Posterior cingulate gyrus (tissue), 11 donors: ENCODE results near the gene AJM1.
A peak's percentile ranks its signal among the peaks of the same experiment; 100 is the strongest.

Experiments
- DNase-seq, 10 donors: peaks; one replicate each; pipeline versions ENCODE4 v3.0.0 to v3.0.0-alpha.2; 2020 to 2021; ENCODE audit warnings: mixed read lengths in 3 of 10
- intact Hi-C: fragments of 100-400 bp; cut with DNase I; formaldehyde crosslinking; loops from one replicate; pipeline ENCODE4 v1.15.1; 2023

AJM1 gene

DNA sequence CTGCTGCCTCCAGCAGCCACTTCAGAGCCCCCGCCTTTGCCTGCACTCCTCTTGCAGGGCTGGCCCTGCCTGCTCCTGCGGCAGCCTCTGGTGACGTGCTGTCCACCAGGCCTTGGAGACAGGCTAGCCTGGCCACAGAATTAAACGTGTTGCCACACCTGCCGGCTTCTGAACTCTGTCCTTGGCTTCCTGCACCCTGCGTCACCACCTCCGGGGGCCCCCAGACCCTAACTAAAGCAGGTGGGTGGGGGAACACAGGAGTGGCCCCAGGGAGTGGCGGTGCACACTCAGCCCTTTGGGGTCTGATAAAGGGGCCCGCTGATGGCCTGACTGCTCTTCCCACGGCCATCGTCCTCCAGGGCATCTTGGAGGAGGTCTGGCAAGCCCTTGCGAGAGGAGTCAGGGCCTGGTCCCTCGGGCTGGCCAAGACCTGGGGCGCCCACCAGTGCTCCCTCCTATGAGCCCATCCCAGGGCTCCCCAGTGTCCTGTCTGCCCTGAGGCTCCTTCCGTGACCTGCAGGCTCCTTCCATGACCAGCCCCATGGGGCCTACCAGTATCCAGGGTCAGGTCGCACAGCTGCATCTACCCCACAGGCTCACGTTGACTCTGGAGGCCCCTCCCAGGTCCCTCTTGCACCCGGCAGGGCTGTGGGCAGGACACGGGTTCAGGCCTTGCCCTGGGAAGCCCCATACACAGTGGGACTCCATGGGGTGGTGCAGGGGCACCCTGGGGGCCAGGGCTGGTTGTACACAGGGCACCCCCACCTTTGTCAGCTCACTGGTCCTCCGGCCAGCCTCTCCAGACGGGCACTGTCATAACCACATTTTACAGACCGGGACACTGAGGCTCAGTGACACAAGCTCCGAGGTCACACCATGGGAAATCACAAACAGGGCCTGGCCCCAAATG is 8.8 kb downstream of the AJM1 start:
- intact Hi-C loops: no loop called here

DNA sequence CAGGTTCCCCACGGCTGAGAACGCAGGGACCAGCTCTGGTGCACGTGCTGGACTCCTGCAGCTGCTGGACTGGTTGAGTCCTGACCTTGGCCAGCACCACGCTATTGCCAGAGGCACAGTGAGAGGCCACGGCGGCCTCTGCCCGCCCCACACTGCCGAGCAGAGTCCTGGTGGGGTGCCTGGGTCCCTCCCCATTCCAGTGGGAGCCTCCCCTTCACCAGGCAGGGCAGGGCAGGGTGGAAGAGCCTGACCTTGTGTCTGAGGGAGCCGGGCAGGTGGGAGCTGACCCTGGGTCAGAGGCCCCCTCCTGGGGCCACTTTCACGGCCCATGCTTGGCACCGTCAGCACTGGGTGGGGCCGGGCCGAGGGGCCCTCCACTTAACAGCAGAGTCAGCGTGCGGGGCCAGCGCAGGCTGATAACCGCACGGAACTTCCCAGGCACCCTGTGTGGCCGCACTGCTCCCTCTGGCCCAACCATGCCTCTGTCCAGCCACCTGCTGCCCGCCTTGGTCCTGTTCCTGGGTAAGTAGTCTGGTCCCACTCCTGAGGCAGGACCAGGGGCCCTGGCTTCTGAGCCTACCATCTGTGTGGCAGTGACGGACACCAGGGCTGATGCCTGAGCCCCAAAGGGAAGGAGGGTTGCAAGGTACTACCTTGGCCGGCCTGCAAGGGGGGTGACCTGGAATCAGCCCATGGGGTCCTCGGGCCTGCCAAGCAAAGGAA is 9.8 kb downstream of the AJM1 start, which contains the start of gene MAMDC4:
MAMDC4 (plus strand) TSS at position 406 of the 723 bp plus-strand sequence; CDS start at position 477, 71 bp downstream.
- intact Hi-C loops: no loop called here
- peak in 2 of 10 donors; percentile 5 to 84 for DNase-seq

More for the DNA sequence above, 8.8 kb downstream of the AJM1 start:
- DNase-seq: peak in 1 of 10 donors; percentile 75

DNA sequence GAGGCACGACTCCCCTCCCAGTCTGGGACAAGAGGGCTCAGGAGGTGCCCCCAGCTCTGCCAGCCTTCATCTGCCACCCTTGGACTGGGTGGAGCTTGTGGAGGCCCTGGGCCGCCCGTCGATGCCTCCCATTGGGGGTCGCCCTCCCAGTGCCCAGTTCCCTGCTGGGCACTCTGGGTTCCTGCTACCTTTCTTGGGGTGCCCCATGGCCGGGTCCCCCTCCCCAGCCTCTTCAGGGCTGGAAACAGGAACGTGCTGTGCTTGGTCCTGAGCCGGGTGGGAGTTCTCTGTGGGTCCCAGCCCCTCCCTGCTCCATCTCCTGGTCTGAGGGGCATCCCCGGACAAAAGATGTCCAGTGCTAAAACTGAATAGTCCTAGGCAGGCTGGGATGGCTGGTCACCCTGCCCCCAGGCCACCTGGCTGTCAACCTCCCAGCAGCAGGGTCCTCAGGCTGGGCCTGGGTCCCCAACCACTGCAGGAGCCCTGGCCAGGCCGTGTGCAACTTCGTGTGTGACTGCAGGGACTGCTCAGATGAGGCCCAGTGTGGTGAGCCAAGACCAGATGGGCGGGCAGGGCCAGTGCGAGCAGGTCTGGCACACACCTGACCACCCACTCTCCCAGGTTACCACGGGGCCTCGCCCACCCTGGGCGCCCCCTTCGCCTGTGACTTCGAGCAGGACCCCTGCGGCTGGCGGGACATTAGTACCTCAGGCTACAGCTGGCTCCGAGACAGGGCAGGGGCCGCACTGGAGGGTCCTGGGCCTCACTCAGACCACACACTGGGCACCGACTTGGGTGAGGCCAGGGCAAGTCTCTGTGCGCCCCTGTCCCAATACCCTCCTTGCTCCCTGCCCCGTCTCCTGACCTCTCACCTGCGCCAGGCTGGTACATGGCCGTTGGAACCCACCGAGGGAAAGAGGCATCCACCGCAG is 10.7 kb downstream of the AJM1 start:
- intact Hi-C loops: no loop called here

DNA sequence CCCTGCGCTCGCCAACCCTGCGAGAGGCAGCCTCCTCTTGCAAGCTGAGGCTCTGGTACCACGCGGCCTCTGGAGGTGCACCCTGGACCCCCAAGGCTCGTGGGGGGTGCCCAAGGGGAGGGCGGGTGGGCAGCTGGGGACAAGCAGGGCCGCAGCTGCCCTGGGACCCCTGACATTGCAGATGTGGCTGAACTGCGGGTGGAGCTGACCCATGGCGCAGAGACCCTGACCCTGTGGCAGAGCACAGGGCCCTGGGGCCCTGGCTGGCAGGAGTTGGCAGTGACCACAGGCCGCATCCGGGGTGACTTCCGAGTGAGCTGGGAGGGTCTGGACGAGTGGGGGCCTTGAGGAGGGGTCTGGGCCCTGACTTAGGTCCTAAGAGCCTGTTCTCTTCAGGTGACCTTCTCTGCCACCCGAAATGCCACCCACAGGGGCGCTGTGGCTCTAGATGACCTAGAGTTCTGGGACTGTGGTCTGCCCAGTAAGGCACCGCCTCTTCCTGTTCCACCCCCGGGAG is 11.4 kb downstream of the AJM1 start:
- peak in 2 of 10 donors; percentile 4 to 62 for DNase-seq
- intact Hi-C loops: no loop called here

More for the DNA sequence above, 10.7 kb downstream of the AJM1 start:
- DNase-seq: peak in 4 of 10 donors; percentile 5 to 86 (median 36)

DNA sequence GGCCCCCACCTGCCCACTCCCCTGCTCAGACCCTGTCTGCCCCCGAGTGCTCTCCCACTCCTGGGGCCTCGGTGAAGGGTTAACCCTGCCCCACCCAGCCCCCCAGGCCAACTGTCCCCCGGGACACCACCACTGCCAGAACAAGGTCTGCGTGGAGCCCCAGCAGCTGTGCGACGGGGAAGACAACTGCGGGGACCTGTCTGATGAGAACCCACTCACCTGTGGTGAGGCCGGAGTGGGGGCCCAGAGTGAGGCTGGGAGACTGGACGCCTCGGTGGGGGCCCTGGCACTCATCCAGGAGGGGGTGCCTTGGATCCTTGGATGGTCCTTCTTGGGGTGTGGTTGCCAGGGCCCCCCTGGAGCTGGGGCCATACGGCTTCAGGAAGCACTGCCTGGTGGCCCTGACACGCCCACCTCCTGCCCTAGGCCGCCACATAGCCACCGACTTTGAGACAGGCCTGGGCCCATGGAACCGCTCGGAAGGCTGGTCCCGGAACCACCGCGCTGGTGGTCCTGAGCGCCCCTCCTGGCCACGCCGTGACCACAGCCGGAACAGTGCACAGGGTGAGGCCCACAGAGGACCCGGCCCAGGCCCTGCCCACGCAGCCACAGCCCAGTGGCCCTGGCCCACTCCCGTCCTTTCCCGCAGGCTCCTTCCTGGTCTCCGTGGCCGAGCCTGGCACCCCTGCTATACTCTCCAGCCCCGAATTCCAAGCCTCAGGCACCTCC is 12.0 kb downstream of the AJM1 start:
- DNase-seq: peak in 4 of 10 donors; percentile 5 to 78 (median 43)
- intact Hi-C loops: no loop called here

DNA sequence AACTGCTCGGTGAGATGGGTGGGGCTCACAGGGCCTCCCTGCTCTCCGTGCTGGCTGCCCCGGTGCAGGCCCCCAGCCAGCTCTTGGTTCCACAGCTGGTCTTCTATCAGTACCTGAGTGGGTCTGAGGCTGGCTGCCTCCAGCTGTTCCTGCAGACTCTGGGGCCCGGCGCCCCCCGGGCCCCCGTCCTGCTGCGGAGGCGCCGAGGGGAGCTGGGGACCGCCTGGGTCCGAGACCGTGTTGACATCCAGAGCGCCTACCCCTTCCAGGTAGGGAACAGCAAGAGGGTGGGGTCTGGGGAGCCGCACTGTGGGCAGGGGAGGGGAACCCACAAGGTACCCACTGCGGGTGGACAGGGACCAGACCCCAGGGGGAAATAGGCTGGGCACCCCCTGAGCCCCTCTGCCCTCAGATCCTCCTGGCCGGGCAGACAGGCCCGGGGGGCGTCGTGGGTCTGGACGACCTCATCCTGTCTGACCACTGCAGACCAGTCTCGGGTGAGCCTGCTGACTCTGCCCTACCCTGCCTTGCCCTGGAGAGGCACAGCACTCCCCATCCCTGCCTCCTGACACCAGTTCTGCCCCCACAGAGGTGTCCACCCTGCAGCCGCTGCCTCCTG is 12.7 kb downstream of the AJM1 start:
- DNase-seq: peak in 3 of 10 donors; percentile 5 to 80 (median 5)

DNA sequence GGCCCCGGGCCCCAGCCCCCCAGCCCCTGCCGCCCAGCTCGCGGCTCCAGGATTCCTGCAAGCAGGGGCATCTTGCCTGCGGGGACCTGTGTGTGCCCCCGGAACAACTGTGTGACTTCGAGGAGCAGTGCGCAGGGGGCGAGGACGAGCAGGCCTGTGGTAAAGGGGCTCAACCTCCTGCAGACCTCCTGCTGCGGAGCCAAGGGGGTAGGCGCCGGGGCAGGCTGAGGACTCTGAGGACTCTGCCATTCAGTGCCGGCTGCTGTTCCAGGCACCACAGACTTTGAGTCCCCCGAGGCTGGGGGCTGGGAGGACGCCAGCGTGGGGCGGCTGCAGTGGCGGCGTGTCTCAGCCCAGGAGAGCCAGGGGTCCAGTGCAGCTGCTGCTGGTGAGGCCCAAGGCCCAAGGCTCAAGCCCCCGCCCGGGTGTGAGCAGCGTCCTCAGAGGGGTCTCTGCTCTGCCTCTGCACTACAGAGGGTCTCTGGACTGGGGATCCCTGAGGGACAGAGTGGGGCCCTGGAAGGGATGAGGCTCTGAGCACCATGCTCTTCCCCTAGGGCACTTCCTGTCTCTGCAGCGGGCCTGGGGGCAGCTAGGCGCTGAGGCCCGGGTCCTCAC is 13.3 kb downstream of the AJM1 start:
- peak in 2 of 10 donors; percentile 71 to 81 for DNase-seq
- intact Hi-C loops: no loop called here

More for the DNA sequence above, 12.7 kb downstream of the AJM1 start:
- intact Hi-C loops: no loop called here

DNA sequence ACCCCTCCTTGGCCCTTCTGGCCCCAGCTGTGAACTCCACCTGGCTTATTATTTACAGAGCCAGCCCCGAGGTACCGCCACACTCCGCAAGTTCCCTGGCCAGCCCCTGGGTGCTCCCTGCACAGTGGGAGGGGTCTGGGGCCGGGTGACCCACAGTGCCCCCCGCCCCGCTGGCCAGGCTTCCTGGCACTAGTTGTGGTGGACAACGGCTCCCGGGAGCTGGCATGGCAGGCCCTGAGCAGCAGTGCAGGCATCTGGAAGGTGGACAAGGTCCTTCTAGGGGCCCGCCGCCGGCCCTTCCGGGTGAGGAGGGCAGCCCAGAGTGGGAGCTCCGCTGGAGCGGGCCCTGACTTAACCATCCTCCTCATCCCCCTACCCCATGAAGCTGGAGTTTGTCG is 13.8 kb downstream of the AJM1 start:
- intact Hi-C loops: no loop called here
- peak in 2 of 10 donors; percentile 8 to 77 for DNase-seq

DNA sequence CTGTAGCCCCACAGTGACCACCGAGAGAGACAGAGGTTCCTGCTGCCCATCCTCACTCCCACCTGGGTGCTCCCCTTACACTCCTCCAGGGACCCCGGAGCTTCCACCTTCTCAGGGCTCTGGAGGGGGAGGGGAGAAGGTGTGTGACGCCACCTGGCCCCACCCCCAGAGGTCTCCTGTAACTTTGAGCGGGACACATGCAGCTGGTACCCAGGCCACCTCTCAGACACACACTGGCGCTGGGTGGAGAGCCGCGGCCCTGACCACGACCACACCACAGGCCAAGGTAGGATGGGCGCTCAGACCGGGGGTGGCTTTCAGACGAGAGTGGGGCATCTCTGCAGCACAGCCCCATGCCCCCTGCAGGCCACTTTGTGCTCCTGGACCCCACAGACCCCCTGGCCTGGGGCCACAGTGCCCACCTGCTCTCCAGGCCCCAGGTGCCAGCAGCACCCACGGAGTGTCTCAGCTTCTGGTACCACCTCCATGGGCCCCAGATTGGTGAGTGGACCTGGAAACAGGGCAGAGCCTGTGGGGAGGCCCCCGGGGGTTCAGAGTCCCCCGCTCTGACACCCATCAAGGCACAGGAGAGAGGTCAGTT is 14.4 kb downstream of the AJM1 start:
- intact Hi-C loops: no loop called here
- DNase-seq: peak in 1 of 10 donors; percentile 71

DNA sequence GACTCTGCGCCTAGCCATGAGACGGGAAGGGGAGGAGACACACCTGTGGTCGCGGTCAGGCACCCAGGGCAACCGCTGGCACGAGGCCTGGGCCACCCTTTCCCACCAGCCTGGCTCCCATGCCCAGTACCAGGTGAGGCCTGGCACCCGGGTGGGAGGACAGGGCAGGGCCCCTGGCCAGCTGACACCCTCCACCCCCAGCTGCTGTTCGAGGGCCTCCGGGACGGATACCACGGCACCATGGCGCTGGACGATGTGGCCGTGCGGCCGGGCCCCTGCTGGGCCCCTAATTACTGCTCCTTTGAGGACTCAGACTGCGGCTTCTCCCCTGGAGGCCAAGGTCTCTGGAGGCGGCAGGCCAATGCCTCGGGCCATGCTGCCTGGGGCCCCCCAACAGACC is 14.9 kb downstream of the AJM1 start:
- peak in 2 of 10 donors; percentile 7 to 78 for DNase-seq
- intact Hi-C loops: no loop called here

DNA sequence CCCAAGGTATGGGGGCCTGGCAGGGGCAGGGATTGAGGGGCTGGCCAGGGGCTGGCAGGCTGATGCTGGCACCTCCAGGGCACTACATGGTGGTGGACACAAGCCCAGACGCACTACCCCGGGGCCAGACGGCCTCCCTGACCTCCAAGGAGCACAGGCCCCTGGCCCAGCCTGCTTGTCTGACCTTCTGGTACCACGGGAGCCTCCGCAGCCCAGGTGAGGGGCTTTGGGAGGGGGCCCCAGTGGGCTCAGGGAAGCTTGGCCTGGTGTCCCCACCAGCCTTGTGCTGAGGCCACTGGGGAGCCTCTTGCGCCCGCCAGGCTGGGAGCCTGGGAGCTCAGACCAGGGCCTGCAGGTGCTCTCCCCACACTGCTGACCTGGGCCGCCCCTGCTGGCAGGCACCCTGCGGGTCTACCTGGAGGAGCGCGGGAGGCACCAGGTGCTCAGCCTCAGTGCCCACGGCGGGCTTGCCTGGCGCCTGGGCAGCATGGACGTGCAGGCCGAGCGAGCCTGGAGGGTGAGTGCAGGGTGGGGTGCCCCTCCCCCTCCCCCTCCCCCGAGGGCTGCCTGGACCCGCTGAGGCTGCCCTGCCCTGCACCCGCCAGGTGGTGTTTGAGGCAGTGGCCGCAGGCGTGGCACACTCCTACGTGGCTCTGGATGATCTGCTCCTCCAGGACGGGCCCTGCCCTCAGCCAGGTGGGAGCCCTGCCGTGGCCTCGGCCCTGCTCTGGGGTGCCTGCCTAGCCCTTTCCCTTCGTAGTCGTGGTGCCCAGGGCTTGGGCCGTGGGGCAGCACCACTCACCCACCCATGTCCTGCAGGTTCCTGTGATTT is 15.5 kb downstream of the AJM1 start:
- peak in 3 of 10 donors; percentile 7 to 84 (median 9) for DNase-seq
- intact Hi-C loops: no loop called here

DNA sequence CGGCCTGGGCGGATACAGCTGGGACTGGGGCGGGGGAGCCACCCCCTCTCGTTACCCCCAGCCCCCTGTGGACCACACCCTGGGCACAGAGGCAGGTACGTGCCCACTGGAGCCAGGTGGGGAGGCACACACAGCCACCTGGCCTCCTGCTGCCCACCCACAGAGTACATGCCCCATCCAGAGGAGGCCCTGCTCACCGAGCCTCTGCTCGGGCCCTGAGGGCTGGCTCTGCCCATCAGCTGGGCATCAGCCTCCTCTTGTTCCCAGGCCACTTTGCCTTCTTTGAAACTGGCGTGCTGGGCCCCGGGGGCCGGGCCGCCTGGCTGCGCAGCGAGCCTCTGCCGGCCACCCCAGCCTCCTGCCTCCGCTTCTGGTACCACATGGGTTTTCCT is 16.2 kb downstream of the AJM1 start:
- DNase-seq: peak in 1 of 10 donors; percentile 63
- intact Hi-C loops: no loop called here

DNA sequence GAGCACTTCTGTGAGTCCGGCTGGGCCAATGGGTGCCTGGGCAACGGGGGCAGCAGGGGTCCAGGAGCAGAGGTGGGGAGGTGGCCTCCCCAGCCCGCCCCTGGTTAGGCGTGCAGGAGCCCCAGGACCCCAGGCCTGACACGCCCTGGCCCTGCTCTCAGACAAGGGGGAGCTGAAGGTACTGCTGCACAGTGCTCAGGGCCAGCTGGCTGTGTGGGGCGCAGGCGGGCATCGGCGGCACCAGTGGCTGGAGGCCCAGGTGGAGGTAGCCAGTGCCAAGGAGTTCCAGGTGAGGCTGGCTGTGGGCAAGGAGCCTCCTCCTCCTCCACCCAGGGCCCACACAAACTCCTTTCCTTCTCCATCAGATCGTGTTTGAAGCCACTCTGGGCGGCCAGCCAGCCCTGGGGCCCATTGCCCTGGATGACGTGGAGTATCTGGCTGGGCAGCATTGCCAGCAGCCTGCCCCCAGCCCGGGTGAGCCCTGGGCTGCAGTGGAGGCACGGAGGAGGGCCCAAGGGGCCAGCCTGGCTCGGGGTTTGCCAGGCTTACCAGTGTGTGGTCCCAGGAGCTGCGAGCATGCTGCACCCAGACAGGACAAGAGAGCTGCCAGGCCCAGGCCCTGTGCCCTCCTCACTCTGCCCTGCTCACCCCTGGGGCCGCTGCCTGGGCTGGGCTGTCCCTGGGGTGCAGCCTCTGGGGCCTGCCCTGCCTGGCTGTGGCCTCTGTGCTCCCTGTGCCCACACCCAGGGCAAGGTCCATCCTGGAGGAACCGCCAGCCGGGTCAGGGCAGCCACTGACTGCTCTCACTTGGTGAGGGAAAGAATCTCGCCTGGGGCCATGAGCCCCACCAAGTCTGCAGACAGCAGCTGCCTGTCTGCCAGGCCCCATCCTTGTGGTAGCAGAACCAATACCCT is 16.8 kb downstream of the AJM1 start:
- intact Hi-C loops: no loop called here
- DNase-seq: peak; percentile 46 to 96 (median 70)

DNA sequence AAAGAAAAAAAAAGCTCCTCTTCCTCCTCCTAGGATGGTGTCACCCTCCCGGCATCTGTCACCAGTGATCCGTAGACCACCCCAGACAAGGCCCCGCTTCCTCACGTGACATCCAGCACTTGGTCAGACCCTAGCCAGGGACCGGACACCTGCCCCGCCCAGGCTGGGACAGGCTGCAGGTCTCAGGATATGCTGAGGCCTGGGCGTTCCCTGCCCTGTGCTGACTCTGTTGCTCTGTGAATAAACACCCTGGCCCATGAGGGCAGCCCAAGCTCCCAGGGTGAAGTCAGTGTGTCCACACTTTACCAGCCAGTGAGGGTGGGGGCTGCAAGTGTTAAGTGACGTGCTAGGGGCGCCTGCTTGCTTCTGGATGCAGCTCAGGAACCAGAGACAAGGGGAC is 18.3 kb downstream of the AJM1 start:
- intact Hi-C loops: no loop called here
- peak in 1 of 10 donors; percentile 71 for DNase-seq

DNA sequence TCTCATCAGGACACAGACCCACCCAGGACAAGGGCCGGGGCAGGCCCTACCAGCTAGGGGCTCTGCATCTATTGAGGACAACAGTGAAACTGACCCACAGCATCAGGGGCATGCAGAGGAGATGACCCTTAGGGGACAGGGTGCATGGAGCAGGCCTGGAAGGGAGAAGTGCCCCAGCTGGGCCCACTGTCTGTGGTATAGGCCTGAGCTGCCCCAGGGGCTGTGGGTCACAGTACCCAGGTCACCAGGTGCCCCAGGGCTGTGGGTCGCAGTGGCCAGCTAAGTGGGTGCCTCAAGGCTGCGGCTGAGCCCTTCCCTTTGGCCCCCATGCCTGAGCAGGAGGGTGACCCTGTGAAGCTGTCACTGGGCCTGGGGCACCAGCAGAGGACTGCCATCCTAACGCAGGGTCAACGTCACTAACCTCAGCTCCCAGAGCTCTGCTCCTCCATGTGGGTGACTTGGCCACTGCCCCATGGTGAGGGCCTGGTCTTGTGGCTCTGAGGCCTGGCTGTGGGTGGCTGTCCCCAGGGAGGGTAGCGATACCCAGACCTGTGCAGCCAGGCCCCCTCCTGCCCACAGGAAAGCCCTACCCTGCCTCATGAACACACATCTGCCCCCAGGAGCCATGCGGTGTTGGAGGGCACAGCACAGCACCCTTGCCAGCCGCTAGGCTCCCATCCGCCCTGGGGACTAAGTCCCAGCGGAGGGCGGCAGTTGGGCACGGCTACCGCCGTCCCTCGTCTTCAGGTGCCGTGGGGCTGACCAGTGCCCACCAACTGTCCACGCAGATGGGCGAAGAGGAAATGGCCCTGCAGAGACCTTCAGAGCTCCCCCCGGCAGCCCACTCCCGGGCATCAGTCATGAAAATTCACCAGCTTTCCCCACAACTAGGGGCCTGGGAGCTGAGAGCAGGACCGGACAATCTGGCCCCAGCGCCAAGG is 18.9 kb downstream of the AJM1 start:
- peak in 1 of 10 donors; percentile 77 for DNase-seq
- intact Hi-C loops: no loop called here
